Activated CD4-positive, alpha-beta T cell treated with anti-CD3 and anti-CD28 coated beads for 4 hours (primary cell): ENCODE data around the gene KIF5C.

Experiments
- DNase-seq, 2 donors: peaks; one replicate each; pipeline ENCODE4 v3.0.0-alpha.2; 2020

The KIF5C gene

GRCh38 chr2:148926981-148927401 lies 52.0 kb downstream of the KIF5C start:
- DNase-seq = peak; percentile 9 to 11

- DNase-seq = no peak
Observed at GRCh38 chr2:148928395-148928794, 53.4 kb downstream of the KIF5C start.

GRCh38 chr2:148930046-148930775 lies 55.2 kb downstream of the KIF5C start:
- DNase-seq = no peak

- no peak for DNase-seq
Observed at GRCh38 chr2:148932536-148932935, 57.5 kb downstream of the KIF5C start.

- DNase-seq = no peak
Observed at GRCh38 chr2:148933456-148933855, 58.4 kb downstream of the KIF5C start.

GRCh38 chr2:148935791-148936190 lies 60.8 kb downstream of the KIF5C start:
- no peak for DNase-seq

GRCh38 chr2:148936857-148937450 lies 61.9 kb downstream of the KIF5C start:
- no peak for DNase-seq

GRCh38 chr2:148939271-148939670 lies 64.2 kb downstream of the KIF5C start:
- DNase-seq = no peak

- no peak for DNase-seq
Observed at GRCh38 chr2:148943097-148943496, 68.1 kb downstream of the KIF5C start.

- DNase-seq = no peak
Observed at GRCh38 chr2:148944536-148944935, 69.5 kb downstream of the KIF5C start.

- DNase-seq = no peak
Observed at GRCh38 chr2:148947299-148947698, 72.3 kb downstream of the KIF5C start.

- DNase-seq = no peak
Observed at GRCh38 chr2:148948868-148949267, 73.8 kb downstream of the KIF5C start.

- no peak for DNase-seq
Observed at GRCh38 chr2:148949348-148949747, 74.3 kb downstream of the KIF5C start.

GRCh38 chr2:148952621-148953020 lies 77.6 kb downstream of the KIF5C start:
- no peak for DNase-seq

GRCh38 chr2:148953426-148953825 lies 78.4 kb downstream of the KIF5C start:
- DNase-seq = no peak

- DNase-seq = no peak
Observed at GRCh38 chr2:148954536-148954935, 79.5 kb downstream of the KIF5C start.

- DNase-seq = no peak
Observed at GRCh38 chr2:148955798-148956197, 80.8 kb downstream of the KIF5C start.

- no peak for DNase-seq
Observed at GRCh38 chr2:148957023-148957422, 82.0 kb downstream of the KIF5C start.

GRCh38 chr2:148959745-148960144 lies 84.7 kb downstream of the KIF5C start:
- DNase-seq = no peak

GRCh38 chr2:148960483-148960882 lies 85.5 kb downstream of the KIF5C start:
- DNase-seq = no peak

GRCh38 chr2:148963461-148963860 lies 88.4 kb downstream of the KIF5C start:
- no peak for DNase-seq

- no peak for DNase-seq
Observed at GRCh38 chr2:148965623-148966437, 90.8 kb downstream of the KIF5C start.

GRCh38 chr2:148966438-148966758 lies 91.4 kb downstream of the KIF5C start:
- DNase-seq = no peak

- no peak for DNase-seq
Observed at GRCh38 chr2:148967056-148967455, 92.0 kb downstream of the KIF5C start.
